BJ (cell line): ENCODE data around the gene GUCY1A2. TPM values are rescaled to one million over a fixed set of nuclear protein-coding genes. Genes with fewer than 3 reads are reported as not detected.

Experiments used
- CTCF ChIA-PET: fragments of 350-600 bp; formaldehyde crosslinking; extraction: SDS; loops from one replicate; lab custom pipeline; 2021; ENCODE audit warnings: antibody characterized with exemption, inconsistent platforms; lab: Yijun Ruan, JAX
- POLR2A ChIA-PET: fragments of 300-600 bp; sonication (Branson Sonifier 250); formaldehyde crosslinking; extraction: SDS; loops from one replicate; lab custom pipeline; 2021; ENCODE audit warnings: antibody characterized with exemption; lab: Charles Lee
- DNase-seq: peaks from one replicate; pipeline ENCODE4 v3.0.0-alpha.2; 2011; ENCODE audit warnings: low read depth
- H3K27me3 ChIP-seq: 2 replicates; pipeline ENCODE4 v1.6.0; 2011; ENCODE audit warnings: low read length; ENCODE audit not compliant: control insufficient read depth, insufficient read depth
- H3K36me3 ChIP-seq: 2 replicates; pipeline ENCODE4 v1.5.1; 2011; ENCODE audit warnings: low read length; ENCODE audit not compliant: control insufficient read depth, insufficient read depth
- H3K4me3 ChIP-seq: 2 replicates; pipeline ENCODE4 v1.5.1; 2011; ENCODE audit warnings: low read depth, mild to moderate bottlenecking, control low read depth, low read length
- CTCF ChIP-seq: IDR thresholded peaks from 2 replicates; pipeline ENCODE4 v1.5.1; 2011; ENCODE audit warnings: low read depth, mild to moderate bottlenecking, control low read depth, inconsistent platforms, low read length, moderate library complexity; ENCODE audit not compliant: insufficient read depth
- polyA plus RNA-seq: library from polyadenylated mRNA; depleted of rRNA; stranded (reverse); fragments of >200 nt; gene quantifications from 2 replicates; pipeline ENCODE4 v1.2.3, GENCODE V29; 2011

Gene GUCY1A2
- polyA plus RNA-seq, 1 experiment, result 0.53 TPM

- H3K36me3 ChIP-seq, result no peaks in the 10 kb centered on the region
- no peak for TF ChIP-seq CTCF
- no peak for DNase-seq
- ChIA-PET CTCF (no interaction called here), POLR2A (no interaction called here)
- no peak overlapping the region for H3K4me3 ChIP-seq
- H3K27me3 ChIP-seq, result no peaks in the 10 kb centered on the region
These were observed 146.0 kb downstream of the GUCY1A2 start for GRCh38 chr11:106872246-106872645.

GRCh38 chr11:106858200-106858599 is 160.1 kb downstream of the GUCY1A2 start:
- CTCF ChIA-PET, result no interaction called here

GRCh38 chr11:106856566-106856965 is 161.7 kb downstream of the GUCY1A2 start:
- no peak for DNase-seq
- Histone ChIP-seq H3K36me3 (no peaks in the 10 kb centered on the region), H3K4me3 (no peak overlapping the region), H3K27me3 (no peaks in the 10 kb centered on the region)
- no peak for TF ChIP-seq CTCF
- POLR2A ChIA-PET, result no interaction called here
- CTCF ChIA-PET, result no interaction called here

More at GRCh38 chr11:106858200-106858599, 160.1 kb downstream of the GUCY1A2 start:
- no peaks in the 10 kb centered on the region for H3K27me3 ChIP-seq
- no peak for TF ChIP-seq CTCF
- H3K4me3 ChIP-seq, result no peak overlapping the region
- POLR2A ChIA-PET, result no interaction called here
- H3K36me3 ChIP-seq, result no peaks in the 10 kb centered on the region
- DNase-seq, result no peak

- Histone ChIP-seq H3K36me3 (no peaks in the 10 kb centered on the region), H3K4me3 (no peak overlapping the region), H3K27me3 (no peaks in the 10 kb centered on the region)
- TF ChIP-seq CTCF, result no peak
- ChIA-PET CTCF (no interaction called here), POLR2A (no interaction called here)
- DNase-seq, result no peak
These were observed 163.8 kb downstream of the GUCY1A2 start for GRCh38 chr11:106854429-106854828.

- no peak for TF ChIP-seq CTCF
- Histone ChIP-seq H3K27me3 (no peaks in the 10 kb centered on the region), H3K36me3 (no peaks in the 10 kb centered on the region), H3K4me3 (no peak overlapping the region)
- no peak for DNase-seq
- CTCF ChIA-PET, result no interaction called here
- POLR2A ChIA-PET, result no interaction called here
These were observed 164.3 kb downstream of the GUCY1A2 start for GRCh38 chr11:106853850-106854401.
